NCI-H446 treated with DMSO at 0.1 percent for 48 hours (cell line): ENCODE measurements around the gene SNX19.
"Not testable (repeated sequence)": the region's sequence is repeated elsewhere in the genome, so short reads cannot be mapped to it uniquely, and the experiment has no call there.

Experiments
- DNase-seq: peaks from one replicate; lab custom pipeline; 2025; lab: John Stamatoyannopoulos, UW

SNX19 gene

GRCh38 chr11:130872981-130873380 is 43.3 kb downstream of the SNX19 start:
- DNase-seq, result no peak

- DNase-seq, result no peak
Observed at GRCh38 chr11:130872513-130872912, 43.8 kb downstream of the SNX19 start.

- DNase-seq, result no peak
Observed at GRCh38 chr11:130872102-130872501, 44.2 kb downstream of the SNX19 start.

- DNase-seq, result no peak
Observed at GRCh38 chr11:130871616-130872015, 44.7 kb downstream of the SNX19 start.

GRCh38 chr11:130868721-130869390 is 47.4 kb downstream of the SNX19 start:
- DNase-seq, result no peak

- no peak for DNase-seq
Observed at GRCh38 chr11:130868086-130868710, 48.1 kb downstream of the SNX19 start.

- DNase-seq, result no peak
Observed at GRCh38 chr11:130866831-130867230, 49.4 kb downstream of the SNX19 start.

- DNase-seq, result no peak
Observed at GRCh38 chr11:130865774-130866114, 50.5 kb downstream of the SNX19 start.

- DNase-seq, result no peak
Observed at GRCh38 chr11:130865091-130865773, 51.0 kb downstream of the SNX19 start.

GRCh38 chr11:130861902-130862860 is 54.1 kb downstream of the SNX19 start:
- peak; percentile 51 for DNase-seq

- no peak for DNase-seq
Observed at GRCh38 chr11:130861283-130861682, 55.0 kb downstream of the SNX19 start.

- no peak for DNase-seq
Observed at GRCh38 chr11:130859886-130860285, 56.4 kb downstream of the SNX19 start.

- no peak for DNase-seq
Observed at GRCh38 chr11:130858215-130858614, 58.1 kb downstream of the SNX19 start.

- not testable (repeated sequence) for DNase-seq
Observed at GRCh38 chr11:130855707-130856106, 60.6 kb downstream of the SNX19 start.

- no peak for DNase-seq
Observed at GRCh38 chr11:130854483-130854882, 61.8 kb downstream of the SNX19 start.

GRCh38 chr11:130852589-130852988 is 63.7 kb downstream of the SNX19 start:
- DNase-seq, result no peak

GRCh38 chr11:130850185-130850944 is 65.9 kb downstream of the SNX19 start:
- no peak for DNase-seq

- no peak for DNase-seq
Observed at GRCh38 chr11:130849215-130849568, 67.1 kb downstream of the SNX19 start.

- no peak for DNase-seq
Observed at GRCh38 chr11:130848361-130849214, 67.7 kb downstream of the SNX19 start.

- no peak for DNase-seq
Observed at GRCh38 chr11:130847517-130847916, 68.8 kb downstream of the SNX19 start.

- DNase-seq, result no peak
Observed at GRCh38 chr11:130846606-130847005, 69.7 kb downstream of the SNX19 start.
